Left lung (tissue), 10 donors: ENCODE data around the gene SEC61A1. TPM values are rescaled to one million over a fixed set of nuclear protein-coding genes. Genes with fewer than 3 reads are reported as not detected.

Experiments used
- ATAC-seq: fragments of 200-7000 bp; cut with Tn5 transposase; one replicate; pipeline ENCODE4 v1.9.1; 2020; ENCODE audit warnings: moderate library complexity
- DNase-seq, 4 donors: peaks; one replicate each; pipeline ENCODE4 v3.0.0-alpha.2; 2013 to 2020
- H3K27ac ChIP-seq, 2 donors: fragments of 200-600 bp; sonication (generic) in 1 of 2; one replicate each; pipeline versions ENCODE4 v1.5.0 to v1.8.0; 2020 to 2021
- H3K27me3 ChIP-seq, 2 donors: fragments of 200-600 bp; sonication (generic) in 1 of 2; one replicate each; pipeline versions ENCODE4 v1.5.0 to v1.8.0; 2020 to 2021
- H3K36me3 ChIP-seq, 2 donors: fragments of 200-600 bp; sonication (generic) in 1 of 2; one replicate each; pipeline versions ENCODE4 v1.5.0 to v1.8.0; 2020 to 2021
- H3K4me1 ChIP-seq, 2 donors: fragments of 200-600 bp; one replicate each; pipeline ENCODE4 v1.8.0; 2021
- H3K4me3 ChIP-seq, 2 donors: fragments of 200-600 bp; sonication (generic) in 1 of 2; one replicate each; pipeline versions ENCODE4 v1.5.0 to v1.8.0; 2020 to 2021; ENCODE audit warnings: mild to moderate bottlenecking in 1 of 2
- H3K9me3 ChIP-seq, 2 donors: fragments of 200-600 bp; sonication (generic) in 1 of 2; one replicate each; pipeline versions ENCODE4 v1.5.0 to v1.8.0; 2020 to 2021
- intact Hi-C, 2 donors: fragments of 100-400 bp; cut with DNase I; formaldehyde crosslinking; loops; one replicate each; pipeline versions ENCODE4 v1.11.2 to v1.14.2; 2022
- polyA plus RNA-seq, 6 donors: library from polyadenylated mRNA; unstranded; fragments of 120-200 nt; gene quantifications; one replicate each; pipeline ENCODE4 v1.2.1, GENCODE V29; 2013; ENCODE audit not compliant: insufficient read length in 6 of 6
- total RNA-seq, 2 donors: library from RNA; stranded (reverse); fragmentation: NEBNext Ultra II Directional; extraction: Animal tissue kit (Norgen Biotek cat#: 25700); gene quantifications; one replicate each; pipeline ENCODE4 v1.2.1, GENCODE V29; 2021
- TF ChIP-seq, protein P1 (sequence below), 2 donors: fragments of 200-600 bp; sonication (generic) in 1 of 2; IDR thresholded peaks; one replicate each; pipeline versions ENCODE4 v1.5.0 to v1.8.0; 2021; ENCODE audit warnings: antibody characterized with exemption in 2 of 2
- donor health status: DM: no; HTN: yes; CAD: no.
- donor health status: DM: no; HTN: no; CAD: no.

Gene SEC61A1
- total and polyA plus RNA-seq, 8 donors, result 148 to 361 (median 169) TPM

DNA sequence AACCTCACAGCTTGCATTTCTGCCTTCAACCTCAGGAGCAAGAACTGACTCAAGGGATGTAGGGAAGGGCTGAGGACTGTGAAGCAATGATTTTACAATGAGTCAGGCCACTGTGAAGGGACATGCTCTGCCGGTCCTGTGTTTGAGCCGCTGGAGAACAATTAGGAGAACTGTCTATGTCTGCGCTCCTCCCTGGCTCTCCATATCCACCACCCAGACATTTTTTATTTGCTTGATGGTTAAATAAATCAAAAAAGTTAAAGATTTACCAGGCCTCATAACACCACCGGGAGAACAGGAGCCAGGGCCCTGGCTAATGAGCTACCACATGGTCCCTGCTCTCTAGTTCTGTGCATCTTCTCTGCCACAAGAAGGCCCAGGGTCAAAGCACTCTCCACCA is 29.6 kb downstream of the SEC61A1 start:
- Histone ChIP-seq H3K27me3 (no peaks in the 10 kb centered on the region), H3K9me3 (no peaks in the 10 kb centered on the region), H3K4me1 (peaks cover 0 to 14% of the 10 kb centered on the region in 2 donors), H3K36me3 (peaks cover 0 to 72% of the 10 kb centered on the region in 2 donors), H3K4me3 (no peak overlapping the region), H3K27ac (no peak overlapping the region)
- ATAC-seq (no peak), DNase-seq (peak in 1 of 4 donors; percentile 25)
- TF ChIP-seq, protein P1, sequence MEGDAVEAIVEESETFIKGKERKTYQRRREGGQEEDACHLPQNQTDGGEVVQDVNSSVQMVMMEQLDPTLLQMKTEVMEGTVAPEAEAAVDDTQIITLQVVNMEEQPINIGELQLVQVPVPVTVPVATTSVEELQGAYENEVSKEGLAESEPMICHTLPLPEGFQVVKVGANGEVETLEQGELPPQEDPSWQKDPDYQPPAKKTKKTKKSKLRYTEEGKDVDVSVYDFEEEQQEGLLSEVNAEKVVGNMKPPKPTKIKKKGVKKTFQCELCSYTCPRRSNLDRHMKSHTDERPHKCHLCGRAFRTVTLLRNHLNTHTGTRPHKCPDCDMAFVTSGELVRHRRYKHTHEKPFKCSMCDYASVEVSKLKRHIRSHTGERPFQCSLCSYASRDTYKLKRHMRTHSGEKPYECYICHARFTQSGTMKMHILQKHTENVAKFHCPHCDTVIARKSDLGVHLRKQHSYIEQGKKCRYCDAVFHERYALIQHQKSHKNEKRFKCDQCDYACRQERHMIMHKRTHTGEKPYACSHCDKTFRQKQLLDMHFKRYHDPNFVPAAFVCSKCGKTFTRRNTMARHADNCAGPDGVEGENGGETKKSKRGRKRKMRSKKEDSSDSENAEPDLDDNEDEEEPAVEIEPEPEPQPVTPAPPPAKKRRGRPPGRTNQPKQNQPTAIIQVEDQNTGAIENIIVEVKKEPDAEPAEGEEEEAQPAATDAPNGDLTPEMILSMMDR (IDR thresholded peaks at IDR 0.05), result no peak
- intact Hi-C loops, result no loop called here

GRCh38 chr3:128082546-128082945 is 30.3 kb downstream of the SEC61A1 start:
- Histone ChIP-seq H3K27me3 (no peaks in the 10 kb centered on the region), H3K36me3 (peaks cover 0 to 79% of the 10 kb centered on the region in 2 donors), H3K9me3 (no peaks in the 10 kb centered on the region), H3K4me3 (no peak overlapping the region), H3K4me1 (peaks cover 0 to 7% of the 10 kb centered on the region in 2 donors), H3K27ac (no peak overlapping the region)
- ATAC-seq (no peak), DNase-seq (peak in 1 of 4 donors; percentile 22)
- intact Hi-C loops, result no loop called here
- TF ChIP-seq, protein P1 (IDR thresholded peaks at IDR 0.05), result no peak

DNA sequence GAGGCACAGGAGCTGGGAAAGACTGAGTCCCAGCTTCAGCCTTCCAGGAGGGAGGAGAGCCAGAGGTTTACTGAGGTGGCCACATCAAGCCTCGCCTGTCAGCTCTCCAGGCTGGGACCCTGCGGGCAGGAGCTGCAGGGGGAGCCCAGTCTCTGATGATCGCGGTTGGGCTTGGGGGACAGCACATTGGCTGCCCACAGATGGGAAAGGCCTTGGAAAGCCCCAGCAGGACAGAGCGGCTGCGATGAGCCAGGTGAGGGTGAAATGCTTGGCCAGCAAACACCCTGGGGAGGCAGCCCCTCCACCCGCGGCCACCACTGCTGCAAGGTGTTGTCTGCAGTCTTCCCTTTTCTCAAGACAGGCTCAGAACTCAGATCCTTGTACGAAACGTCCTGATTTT is 31.2 kb downstream of the SEC61A1 start:
- intact Hi-C loops, result no loop called here
- peaks cover 0 to 83% of the 10 kb centered on the region in 2 donors for H3K36me3 ChIP-seq
- TF ChIP-seq, protein P1 (IDR thresholded peaks at IDR 0.05), result no peak
- H3K27ac ChIP-seq, result no peak overlapping the region
- H3K9me3 ChIP-seq, result no peaks in the 10 kb centered on the region
- DNase-seq (peak in 2 of 4 donors; percentile 21 to 72), ATAC-seq (no peak)
- peaks cover 0 to 2% of the 10 kb centered on the region in 2 donors for H3K4me1 ChIP-seq
- no peak overlapping the region for H3K4me3 ChIP-seq
- no peaks in the 10 kb centered on the region for H3K27me3 ChIP-seq

- no peak for ATAC-seq
- Histone ChIP-seq H3K36me3 (peaks cover 0 to 78% of the 10 kb centered on the region in 2 donors), H3K4me3 (no peak overlapping the region), H3K27me3 (no peaks in the 10 kb centered on the region), H3K9me3 (no peaks in the 10 kb centered on the region), H3K27ac (no peak overlapping the region), H3K4me1 (peaks cover 0 to 2% of the 10 kb centered on the region in 2 donors)
- intact Hi-C loops, result no loop called here
- no peak for DNase-seq
- TF ChIP-seq, protein P1 (IDR thresholded peaks at IDR 0.05), result no peak
These were observed 31.9 kb downstream of the SEC61A1 start for GRCh38 chr3:128083980-128084674.

DNA sequence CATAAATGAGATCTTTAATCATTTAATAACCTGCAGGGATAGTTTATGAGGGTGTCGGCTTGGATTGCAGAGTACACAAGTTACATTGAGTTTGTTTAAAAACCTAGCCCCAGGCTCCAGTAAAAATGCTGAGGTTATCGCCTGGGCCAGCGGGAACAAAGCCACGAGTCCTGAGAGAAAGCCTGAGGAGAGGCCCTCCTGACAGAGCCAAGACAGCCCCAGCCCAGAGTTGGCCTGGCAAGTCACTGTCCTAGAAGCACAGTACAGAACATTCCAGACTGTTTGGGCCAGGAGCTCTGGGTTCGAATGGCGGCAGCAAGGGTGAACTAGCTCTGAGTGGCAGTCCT is 32.4 kb downstream of the SEC61A1 start:
- no peak overlapping the region for H3K27ac ChIP-seq
- DNase-seq, result peak in 1 of 4 donors; percentile 21
- H3K4me1 ChIP-seq, result peaks cover 0 to 2% of the 10 kb centered on the region in 2 donors
- H3K36me3 ChIP-seq, result peaks cover 0 to 74% of the 10 kb centered on the region in 2 donors
- no peaks in the 10 kb centered on the region for H3K27me3 ChIP-seq
- no peaks in the 10 kb centered on the region for H3K9me3 ChIP-seq
- TF ChIP-seq, protein P1 (IDR thresholded peaks at IDR 0.05), result no peak
- intact Hi-C loops, result no loop called here
- ATAC-seq, result no peak
- no peak overlapping the region for H3K4me3 ChIP-seq
